Heart left ventricle (tissue), 16 donors: ENCODE results near the gene PPP1R1B. TPM values are rescaled to one million over a fixed set of nuclear protein-coding genes. Genes with fewer than 3 reads are reported as not detected.

Experiments
- ATAC-seq, 4 donors: fragments of 200-7000 bp; cut with Tn5 transposase; one replicate each; pipeline ENCODE4 v1.9.1; 2020 to 2022; ENCODE audit warnings: moderate library complexity in 4 of 4, mild to moderate bottlenecking in 3 of 4, moderate number of reproducible peaks in 1 of 4
- DNase-seq, 5 donors: peaks; one replicate each; pipeline ENCODE4 v3.0.0-alpha.2; 2020
- H3K27ac ChIP-seq, 12 donors: fragments of 200-600 bp; sonication (generic) in 4 of 12; one replicate each; pipeline versions ENCODE4 v1.5.0 to v1.8.0; 2016 to 2022; ENCODE audit warnings: mild to moderate bottlenecking in 2 of 12
- H3K27me3 ChIP-seq, 9 donors: fragments of 200-600 bp; sonication (generic) in 2 of 9; one replicate each; pipeline versions ENCODE4 v1.5.1 to v1.8.0; 2016 to 2022; ENCODE audit warnings: mild to moderate bottlenecking in 3 of 9
- H3K36me3 ChIP-seq, 9 donors: fragments of 200-600 bp; sonication (generic) in 2 of 9; one replicate each; pipeline versions ENCODE4 v1.5.0 to v1.8.0; 2018 to 2022; ENCODE audit warnings: mild to moderate bottlenecking in 2 of 9
- H3K4me1 ChIP-seq, 12 donors: fragments of 200-600 bp; sonication (generic) in 4 of 12; one replicate each; pipeline versions ENCODE4 v1.5.0 to v1.8.0; 2016 to 2022; ENCODE audit warnings: mild to moderate bottlenecking in 3 of 12
- H3K4me3 ChIP-seq, 12 donors: fragments of 200-600 bp; sonication (generic) in 4 of 12; one replicate each; pipeline versions ENCODE4 v1.5.0 to v1.8.0; 2017 to 2022; ENCODE audit warnings: mild to moderate bottlenecking in 9 of 12, moderate library complexity in 4 of 12
- H3K9me3 ChIP-seq, 12 donors: fragments of 200-600 bp; sonication (generic) in 4 of 12; one replicate each; pipeline versions ENCODE4 v1.5.0 to v1.8.0; 2016 to 2022; ENCODE audit warnings: mild to moderate bottlenecking in 1 of 12
- POLR2A ChIP-seq, 2 donors: fragments of 450-650 bp; IDR thresholded peaks; one replicate each; pipeline ENCODE4 v1.6.1; 2017; ENCODE audit warnings: antibody characterized with exemption in 2 of 2, mild to moderate bottlenecking in 2 of 2, moderate library complexity in 2 of 2
- WGBS, 4 donors: extraction: QIAGEN DNeasy Blood & Tissue Kit in 2 of 4; methylation state at CpG; one replicate each; pipeline versions ENCODE4 v1.1.5 to v1.1.7; 2013 to 2018; 5-methylcytosine and 5-hydroxymethylcytosine counted together
- intact Hi-C, 10 donors: fragments of 100-400 bp; cut with DNase I; formaldehyde crosslinking; loops; one replicate each; pipeline versions ENCODE4 v1.11.1 to v1.14.2; 2022
- polyA plus RNA-seq, 2 donors: library from polyadenylated mRNA; stranded (reverse); fragments of 200-250 nt; gene quantifications; one replicate each; pipeline ENCODE4 v1.2.3, GENCODE V29; 2013
- total RNA-seq, 9 donors: library from RNA; depleted of rRNA in 2 of 9; stranded (reverse); fragments of >200 nt in 2 of 9; fragmentation: NEBNext Ultra II Directional in 3 of 9; extraction: Animal tissue kit (Norgen Biotek cat#: 25700) in 3 of 9; gene quantifications; one replicate each; pipeline versions ENCODE4 v1.1.0 to v1.2.4, GENCODE V29; 2016 to 2023
- TF ChIP-seq, protein P1 (sequence below), 12 donors: fragments of 200-600 bp; sonication (generic) in 4 of 12; IDR thresholded peaks; one replicate each; pipeline versions ENCODE4 v1.5.0 to v1.8.0; 2018 to 2022; ENCODE audit warnings: antibody characterized with exemption in 12 of 12, mild to moderate bottlenecking in 5 of 12
- donor health status: ischemic (EF 13 %, LVEDD 7.1; RV severe dilation, severe dysfunction).
- donor health status: healthy with polysubstance abuse.
- donor health status: DM: no; HTN: yes; CAD: no.
- donor health status: DM: no; HTN: no; CAD: no.
- donor health status: ischemic (EF 25% LVEDD 6.9; RV normal size, moderate dysfunction).
- donor health status: ischemic (EF 25% LVEDD 5.7; RV mildly dilated, moderate dysfunction).
- donor health status: healthy.
- donor health status: DM: yes; HTN: yes; CAD: no.
- donor health status: ischemic (EF 35%, LVEDD 5.7; RV mildly dilated, moderate dysfunction).
- donor health status: nonischemic (EF 11% LVEDD 7.7; RV severe dilation, severe dysfunction).
- donor health status: DM: yes; HTN: yes; CAD: no.
- donor health status: PGD.
- donor health status: ischemic (EF 29% LVEDD 5.4; RV normal size, mild dysfunction).
- donor health status: nonischemic (EF 23%, LVEDD 6.1; RV moderate dilation, normal function).

Gene PPP1R1B
- total and polyA plus RNA-seq, 11 donors = 0.54 to 5.8 (median 0.88) TPM; not detected in 1

- H3K4me1 ChIP-seq = peaks cover 0 to 13% (median 3%) of the 10 kb centered on the region in 12 donors
- 39 to 75% (median 72%) methylated on average over 5 to 22 of the region's 22 CpGs for WGBS, 4 donors
- DNase-seq (peak in 1 of 5 donors; percentile 8), ATAC-seq (no peak)
- H3K36me3 ChIP-seq = no peaks in the 10 kb centered on the region
- no peaks in the 10 kb centered on the region for H3K9me3 ChIP-seq
- no peak overlapping the region for H3K4me3 ChIP-seq
- no peak overlapping the region for H3K27ac ChIP-seq
- peaks cover 15 to 70% (median 26%) of the 10 kb centered on the region in 9 donors for H3K27me3 ChIP-seq
- TF ChIP-seq POLR2A (IDR thresholded peaks at IDR 0.05) = no peak
- TF ChIP-seq, protein P1, sequence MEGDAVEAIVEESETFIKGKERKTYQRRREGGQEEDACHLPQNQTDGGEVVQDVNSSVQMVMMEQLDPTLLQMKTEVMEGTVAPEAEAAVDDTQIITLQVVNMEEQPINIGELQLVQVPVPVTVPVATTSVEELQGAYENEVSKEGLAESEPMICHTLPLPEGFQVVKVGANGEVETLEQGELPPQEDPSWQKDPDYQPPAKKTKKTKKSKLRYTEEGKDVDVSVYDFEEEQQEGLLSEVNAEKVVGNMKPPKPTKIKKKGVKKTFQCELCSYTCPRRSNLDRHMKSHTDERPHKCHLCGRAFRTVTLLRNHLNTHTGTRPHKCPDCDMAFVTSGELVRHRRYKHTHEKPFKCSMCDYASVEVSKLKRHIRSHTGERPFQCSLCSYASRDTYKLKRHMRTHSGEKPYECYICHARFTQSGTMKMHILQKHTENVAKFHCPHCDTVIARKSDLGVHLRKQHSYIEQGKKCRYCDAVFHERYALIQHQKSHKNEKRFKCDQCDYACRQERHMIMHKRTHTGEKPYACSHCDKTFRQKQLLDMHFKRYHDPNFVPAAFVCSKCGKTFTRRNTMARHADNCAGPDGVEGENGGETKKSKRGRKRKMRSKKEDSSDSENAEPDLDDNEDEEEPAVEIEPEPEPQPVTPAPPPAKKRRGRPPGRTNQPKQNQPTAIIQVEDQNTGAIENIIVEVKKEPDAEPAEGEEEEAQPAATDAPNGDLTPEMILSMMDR (IDR thresholded peaks at IDR 0.05) = no peak
- intact Hi-C loops = no loop called here
These were observed 14.4 kb upstream of the PPP1R1B start for GRCh38 chr17:39612291-39612894.

DNA sequence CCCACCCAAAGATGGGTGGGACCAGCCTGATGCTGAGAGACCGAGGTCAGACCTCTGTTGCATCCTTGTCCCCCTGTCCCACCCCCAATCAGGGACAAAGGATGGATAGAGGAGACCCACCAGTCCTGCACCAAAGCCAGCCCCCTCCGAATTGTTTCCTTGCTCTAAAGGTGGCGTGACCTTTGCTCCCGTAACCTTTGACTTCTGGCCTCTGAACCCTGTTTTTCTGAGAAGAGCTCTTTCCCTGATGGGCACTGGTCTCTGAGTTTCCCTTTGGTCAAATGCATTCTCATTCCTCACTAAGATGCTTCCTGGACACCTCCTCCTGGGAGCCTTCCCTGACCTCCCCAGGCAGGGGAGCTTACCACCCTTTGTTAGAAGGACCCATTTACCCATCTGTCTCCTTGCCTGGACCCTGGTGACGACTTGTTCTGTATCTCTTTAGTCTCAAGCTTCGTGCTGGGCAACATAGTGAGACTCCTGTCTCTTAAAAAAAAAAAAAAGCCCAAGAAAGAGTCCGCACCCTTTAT is 13.8 kb upstream of the PPP1R1B start:
- WGBS, 4 donors = 63 to 74% (median 71%) methylated on average over 7 of the region's 7 CpGs
- ATAC-seq (no peak), DNase-seq (peak in 1 of 5 donors; percentile 1)
- Histone ChIP-seq H3K36me3 (no peaks in the 10 kb centered on the region), H3K4me1 (peaks cover 0 to 13% (median 4%) of the 10 kb centered on the region in 12 donors), H3K27ac (no peak overlapping the region), H3K4me3 (no peak overlapping the region), H3K9me3 (no peaks in the 10 kb centered on the region), H3K27me3 (peaks cover 9 to 64% (median 19%) of the 10 kb centered on the region in 9 donors)
- TF ChIP-seq, protein P1 (IDR thresholded peaks at IDR 0.05) = no peak
- no peak for TF ChIP-seq POLR2A (IDR thresholded peaks at IDR 0.05)
- intact Hi-C loops = no loop called here

DNA sequence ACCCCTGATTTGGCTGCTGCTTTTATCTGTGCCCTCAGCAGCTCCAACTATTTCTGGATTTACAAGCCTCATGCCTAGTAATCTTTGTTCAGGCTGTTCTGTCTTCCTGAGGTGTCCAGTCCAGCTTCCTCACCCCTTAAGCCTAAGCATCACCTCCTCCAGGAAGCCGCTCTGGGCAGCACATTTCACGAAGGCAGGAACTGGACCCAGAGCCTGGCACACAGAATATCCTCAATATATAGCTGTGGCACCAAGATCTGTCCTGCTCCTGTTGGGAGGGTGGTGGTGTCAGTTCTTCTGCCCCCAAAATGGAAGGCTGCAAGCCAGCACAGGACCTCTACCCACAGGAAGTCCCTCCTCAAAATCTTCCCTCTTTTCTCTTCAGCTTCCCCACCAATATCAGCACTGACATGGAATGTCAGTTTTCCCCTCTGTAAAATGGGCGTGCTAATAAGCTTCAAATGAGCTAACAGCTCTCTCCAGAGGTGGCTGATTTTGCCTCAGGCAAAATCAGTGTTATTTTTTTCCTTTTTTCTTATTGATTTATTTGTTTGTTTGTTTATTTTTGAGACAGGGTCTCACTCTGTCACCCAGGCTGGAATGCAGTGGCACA is 12.1 kb upstream of the PPP1R1B start:
- intact Hi-C loops = loop anchor here in 1 of 10 donors (5.0 kb wide), 1 partner anchor 42 kb away; no protein-coding TSS in a partner anchor
- no peak for DNase-seq
- peaks cover 0 to 18% (median 5%) of the 10 kb centered on the region in 12 donors for H3K4me1 ChIP-seq
- ATAC-seq = no peak
- no peaks in the 10 kb centered on the region for H3K36me3 ChIP-seq
- TF ChIP-seq POLR2A (IDR thresholded peaks at IDR 0.05) = no peak
- TF ChIP-seq, protein P1 (IDR thresholded peaks at IDR 0.05) = no peak
- H3K9me3 ChIP-seq = no peaks in the 10 kb centered on the region
- no peak overlapping the region for H3K4me3 ChIP-seq
- 87 to 93% (median 87%) methylated on average over 3 of the region's 3 CpGs for whole genome bisulfite sequencing, 4 donors
- H3K27me3 ChIP-seq = peaks cover 0 to 48% (median 4%) of the 10 kb centered on the region in 9 donors
- H3K27ac ChIP-seq = no peak overlapping the region

GRCh38 chr17:39615434-39615833 is 11.3 kb upstream of the PPP1R1B start:
- intact Hi-C loops = loop anchor here in 1 of 10 donors (5.0 kb wide), 1 partner anchor 43 kb away; no protein-coding TSS in a partner anchor
- TF ChIP-seq, protein P1 (IDR thresholded peaks at IDR 0.05) = no peak
- TF ChIP-seq POLR2A (IDR thresholded peaks at IDR 0.05) = no peak
- DNase-seq = no peak
- Histone ChIP-seq H3K9me3 (no peaks in the 10 kb centered on the region), H3K27ac (no peak overlapping the region), H3K4me1 (peaks cover 0 to 18% (median 5%) of the 10 kb centered on the region in 12 donors), H3K36me3 (no peaks in the 10 kb centered on the region), H3K4me3 (no peak overlapping the region), H3K27me3 (peaks cover 0 to 45% (median 4%) of the 10 kb centered on the region in 9 donors)
- WGBS, 4 donors = 50 to 68% (median 58%) methylated on average over 5 to 6 of the region's 6 CpGs
- ATAC-seq = no peak
